Measurements from ENCODE around the gene TRIM9.

The TRIM9 gene

GRCh38 chr14:50937325-50937724 is 157.6 kb downstream of the TRIM9 start:
- H3K9ac ChIP-seq (ENCODE audit: low read length): no peak overlapping the region
- H3K27me3 ChIP-seq (ENCODE audit: control insufficient read depth, insufficient read depth, low read length): no peaks in the 10 kb centered on the region
- H3K36me3 ChIP-seq (ENCODE audit: control insufficient read depth, low read depth, low read length): peaks cover 8% of the 10 kb centered on the region
- no peak overlapping the region for H3K4me3 ChIP-seq (ENCODE audit: low read length)
- no peaks in the 10 kb centered on the region for H3K9me3 ChIP-seq (ENCODE audit: control insufficient read depth, low read depth, low read length)
- no peak overlapping the region for H3K27ac ChIP-seq (ENCODE audit: low read length)
- no peaks in the 10 kb centered on the region for H3K4me1 ChIP-seq (ENCODE audit: control insufficient read depth, low read depth, low read length)

GRCh38 chr14:50936882-50937281 is 158.0 kb downstream of the TRIM9 start:
- Histone ChIP-seq H3K4me3 (ENCODE audit: low read length) (no peak overlapping the region), H3K36me3 (ENCODE audit: control insufficient read depth, low read depth, low read length) (peaks cover 11% of the 10 kb centered on the region), H3K27me3 (ENCODE audit: control insufficient read depth, insufficient read depth, low read length) (no peaks in the 10 kb centered on the region), H3K27ac (ENCODE audit: low read length) (no peak overlapping the region), H3K9ac (ENCODE audit: low read length) (no peak overlapping the region), H3K9me3 (ENCODE audit: control insufficient read depth, low read depth, low read length) (no peaks in the 10 kb centered on the region), H3K4me1 (ENCODE audit: control insufficient read depth, low read depth, low read length) (no peaks in the 10 kb centered on the region)

DNA sequence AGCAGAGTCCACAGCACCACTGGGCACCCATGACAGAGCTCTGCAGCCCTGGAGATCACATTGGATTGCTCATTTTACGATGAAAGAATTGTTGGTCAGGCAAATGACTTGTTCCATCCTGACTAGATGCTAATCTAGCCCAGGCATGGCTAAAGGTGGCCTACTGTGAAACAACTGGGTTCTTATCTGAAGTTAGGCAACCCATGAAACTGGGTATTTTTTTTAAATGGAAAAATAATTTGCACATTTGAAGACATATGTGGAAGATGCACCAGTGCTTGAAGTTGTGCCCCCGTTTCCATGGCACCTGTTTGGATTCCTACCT is 158.9 kb downstream of the TRIM9 start:
- Histone ChIP-seq H3K36me3 (ENCODE audit: control insufficient read depth, low read depth, low read length) (peaks cover 16% of the 10 kb centered on the region), H3K4me3 (ENCODE audit: low read length) (no peak overlapping the region), H3K9ac (ENCODE audit: low read length) (no peak overlapping the region), H3K9me3 (ENCODE audit: control insufficient read depth, low read depth, low read length) (no peaks in the 10 kb centered on the region), H3K27me3 (ENCODE audit: control insufficient read depth, insufficient read depth, low read length) (no peaks in the 10 kb centered on the region), H3K4me1 (ENCODE audit: control insufficient read depth, low read depth, low read length) (no peaks in the 10 kb centered on the region), H3K27ac (ENCODE audit: low read length) (no peak overlapping the region)

DNA sequence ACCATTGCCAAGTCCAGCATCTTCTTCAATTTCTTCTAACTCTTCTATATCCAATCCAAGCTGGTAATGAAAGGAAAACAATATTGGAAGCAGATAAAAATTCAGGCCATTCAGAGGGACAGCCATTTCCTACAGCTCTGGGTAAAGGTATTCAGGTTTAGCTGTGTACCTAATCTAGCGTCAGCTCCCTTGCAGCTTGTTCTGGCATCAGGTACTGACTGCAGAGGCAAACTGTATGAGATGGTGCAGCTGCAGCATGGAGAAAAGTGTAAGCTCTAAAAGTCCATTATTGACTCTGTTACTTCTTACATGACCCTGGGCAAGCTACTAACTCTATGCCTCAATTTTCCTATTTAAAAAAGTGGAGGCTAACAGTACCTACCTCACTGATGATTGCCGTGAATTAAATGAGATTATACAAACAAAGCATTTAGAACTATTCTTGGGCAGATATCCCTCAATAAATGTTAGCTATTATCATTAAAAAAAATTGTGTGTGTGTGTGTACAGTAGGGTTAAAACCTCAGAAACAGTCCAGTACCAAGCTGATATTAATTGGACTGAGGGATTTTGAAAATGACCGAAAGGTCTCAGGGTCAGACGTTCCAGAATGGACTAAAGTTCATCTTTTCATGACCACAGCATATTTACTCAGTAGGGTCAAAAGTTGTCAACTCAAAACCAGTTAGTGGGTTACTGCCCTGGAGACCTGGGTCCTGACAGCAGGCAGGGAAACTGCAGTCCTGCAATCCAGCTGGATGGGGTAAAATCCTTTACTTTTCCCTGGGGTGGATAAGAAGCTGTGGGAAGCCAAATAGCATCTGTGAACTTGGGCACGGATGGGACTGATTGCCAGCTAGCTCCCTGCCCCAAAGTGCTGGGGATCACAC is 159.5 kb downstream of the TRIM9 start:
- no peak overlapping the region for H3K9ac ChIP-seq (ENCODE audit: low read length)
- no peaks in the 10 kb centered on the region for H3K27me3 ChIP-seq (ENCODE audit: control insufficient read depth, insufficient read depth, low read length)
- no peak overlapping the region for H3K4me3 ChIP-seq (ENCODE audit: low read length)
- no peaks in the 10 kb centered on the region for H3K9me3 ChIP-seq (ENCODE audit: control insufficient read depth, low read depth, low read length)
- H3K4me1 ChIP-seq (ENCODE audit: control insufficient read depth, low read depth, low read length): no peaks in the 10 kb centered on the region
- no peak overlapping the region for H3K27ac ChIP-seq (ENCODE audit: low read length)
- peaks cover 16% of the 10 kb centered on the region for H3K36me3 ChIP-seq (ENCODE audit: control insufficient read depth, low read depth, low read length)

- Histone ChIP-seq H3K9ac (ENCODE audit: low read length) (no peak overlapping the region), H3K36me3 (ENCODE audit: control insufficient read depth, low read depth, low read length) (peaks cover 22% of the 10 kb centered on the region), H3K27ac (ENCODE audit: low read length) (no peak overlapping the region), H3K4me3 (ENCODE audit: low read length) (no peak overlapping the region), H3K4me1 (ENCODE audit: control insufficient read depth, low read depth, low read length) (no peaks in the 10 kb centered on the region), H3K9me3 (ENCODE audit: control insufficient read depth, low read depth, low read length) (no peaks in the 10 kb centered on the region), H3K27me3 (ENCODE audit: control insufficient read depth, insufficient read depth, low read length) (no peaks in the 10 kb centered on the region)
Observed at GRCh38 chr14:50932592-50933495, 162.1 kb downstream of the TRIM9 start.

GRCh38 chr14:50932156-50932555 is 162.7 kb downstream of the TRIM9 start:
- Histone ChIP-seq H3K27me3 (ENCODE audit: control insufficient read depth, insufficient read depth, low read length) (no peaks in the 10 kb centered on the region), H3K4me1 (ENCODE audit: control insufficient read depth, low read depth, low read length) (no peaks in the 10 kb centered on the region), H3K9me3 (ENCODE audit: control insufficient read depth, low read depth, low read length) (no peaks in the 10 kb centered on the region), H3K4me3 (ENCODE audit: low read length) (no peak overlapping the region), H3K27ac (ENCODE audit: low read length) (no peak overlapping the region), H3K9ac (ENCODE audit: low read length) (no peak overlapping the region), H3K36me3 (ENCODE audit: control insufficient read depth, low read depth, low read length) (peaks cover 22% of the 10 kb centered on the region)

- Histone ChIP-seq H3K4me3 (ENCODE audit: low read length) (no peak overlapping the region), H3K9me3 (ENCODE audit: control insufficient read depth, low read depth, low read length) (no peaks in the 10 kb centered on the region), H3K36me3 (ENCODE audit: control insufficient read depth, low read depth, low read length) (peaks cover 22% of the 10 kb centered on the region), H3K27ac (ENCODE audit: low read length) (no peak overlapping the region), H3K9ac (ENCODE audit: low read length) (no peak overlapping the region), H3K4me1 (ENCODE audit: control insufficient read depth, low read depth, low read length) (no peaks in the 10 kb centered on the region), H3K27me3 (ENCODE audit: control insufficient read depth, insufficient read depth, low read length) (no peaks in the 10 kb centered on the region)
Observed at GRCh38 chr14:50931559-50931958, 163.3 kb downstream of the TRIM9 start.

GRCh38 chr14:50929506-50929905 is 165.4 kb downstream of the TRIM9 start:
- Histone ChIP-seq H3K4me1 (ENCODE audit: control insufficient read depth, low read depth, low read length) (no peaks in the 10 kb centered on the region), H3K36me3 (ENCODE audit: control insufficient read depth, low read depth, low read length) (peaks cover 17% of the 10 kb centered on the region)

DNA sequence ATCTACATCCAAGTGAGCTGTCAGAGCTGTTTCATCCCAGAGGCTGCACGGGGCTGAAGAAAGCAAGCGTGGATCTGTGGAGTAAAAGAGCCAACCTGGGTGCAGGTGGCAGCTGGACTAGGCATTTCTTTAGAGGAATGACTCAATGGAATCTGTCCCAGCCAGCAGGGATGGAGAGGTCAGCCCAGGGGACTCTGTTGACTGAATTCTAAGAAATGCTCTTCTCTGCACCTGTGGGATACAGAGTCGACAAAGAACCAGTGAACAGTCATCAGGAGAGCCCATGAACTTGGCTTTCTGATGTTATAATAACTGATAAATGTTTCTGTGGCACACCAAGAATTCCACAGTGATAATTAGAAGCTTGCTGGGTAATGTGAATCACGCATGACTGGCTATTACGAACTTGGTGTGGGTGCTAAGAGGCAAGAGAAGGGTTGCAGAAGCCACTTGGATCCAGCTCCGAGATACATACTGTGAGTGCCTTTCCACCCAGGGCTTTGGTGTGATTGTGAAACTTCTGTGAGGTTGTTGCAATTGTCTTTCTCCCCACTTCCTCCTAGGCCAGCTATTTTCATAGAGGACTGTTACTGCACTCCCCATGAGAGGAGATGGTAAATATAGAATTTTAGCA is 166.8 kb downstream of the TRIM9 start:
- Histone ChIP-seq H3K27me3 (ENCODE audit: control insufficient read depth, insufficient read depth, low read length) (no peaks in the 10 kb centered on the region), H3K36me3 (ENCODE audit: control insufficient read depth, low read depth, low read length) (peaks cover 17% of the 10 kb centered on the region), H3K4me1 (ENCODE audit: control insufficient read depth, low read depth, low read length) (no peaks in the 10 kb centered on the region), H3K4me3 (ENCODE audit: low read length) (no peak overlapping the region), H3K27ac (ENCODE audit: low read length) (no peak overlapping the region), H3K9ac (ENCODE audit: low read length) (no peak overlapping the region), H3K9me3 (ENCODE audit: control insufficient read depth, low read depth, low read length) (no peaks in the 10 kb centered on the region)

More at GRCh38 chr14:50929506-50929905, 165.4 kb downstream of the TRIM9 start:
- no peak overlapping the region for H3K4me3 ChIP-seq (ENCODE audit: low read length)
- H3K9me3 ChIP-seq (ENCODE audit: control insufficient read depth, low read depth, low read length): no peaks in the 10 kb centered on the region
- H3K27me3 ChIP-seq (ENCODE audit: control insufficient read depth, insufficient read depth, low read length): no peaks in the 10 kb centered on the region
- H3K27ac ChIP-seq (ENCODE audit: low read length): no peak overlapping the region
- H3K9ac ChIP-seq (ENCODE audit: low read length): no peak overlapping the region

- H3K36me3 ChIP-seq (ENCODE audit: control insufficient read depth, low read depth, low read length): peaks cover 11% of the 10 kb centered on the region
- H3K9ac ChIP-seq (ENCODE audit: low read length): no peak overlapping the region
Observed at GRCh38 chr14:50926851-50927386, 168.0 kb downstream of the TRIM9 start.

More at GRCh38 chr14:50926851-50927386, 168.0 kb downstream of the TRIM9 start:
- Histone ChIP-seq H3K4me1 (ENCODE audit: control insufficient read depth, low read depth, low read length) (no peaks in the 10 kb centered on the region), H3K27me3 (ENCODE audit: control insufficient read depth, insufficient read depth, low read length) (no peaks in the 10 kb centered on the region), H3K9me3 (ENCODE audit: control insufficient read depth, low read depth, low read length) (no peaks in the 10 kb centered on the region), H3K27ac (ENCODE audit: low read length) (no peak overlapping the region), H3K4me3 (ENCODE audit: low read length) (no peak overlapping the region)
